Esophagus muscularis mucosa (tissue), 4 donors: Measurements from ENCODE around the gene UBTD1.

Source experiments
- CTCF ChIP-seq, 3 experiments: fragments of 200-600 bp in 2 of 3; fragments of 450-650 bp in 1 of 3; sonication (generic) in 2 of 3; IDR thresholded peaks; one replicate each; pipeline ENCODE4 v1.5.1; 2017 to 2019; ENCODE audit warnings: antibody characterized with exemption in 3 of 3, mild to moderate bottlenecking in 2 of 3, moderate library complexity in 1 of 3
- EP300 ChIP-seq: sonication (generic); formaldehyde crosslinking; IDR thresholded peaks from one replicate; pipeline ENCODE4 v1.6.1; 2017; ENCODE audit warnings: antibody characterized with exemption
- POLR2A ChIP-seq: fragments of 450-650 bp; IDR thresholded peaks from one replicate; pipeline ENCODE4 v1.6.1; 2017; ENCODE audit warnings: antibody characterized with exemption, moderate library complexity, mild to moderate bottlenecking, low read depth
- POLR2AphosphoS5 ChIP-seq, 2 donors: sonication (generic); formaldehyde crosslinking; IDR thresholded peaks; one replicate each; pipeline ENCODE4 v1.6.1; 2017; ENCODE audit warnings: antibody characterized with exemption in 2 of 2

DNA sequence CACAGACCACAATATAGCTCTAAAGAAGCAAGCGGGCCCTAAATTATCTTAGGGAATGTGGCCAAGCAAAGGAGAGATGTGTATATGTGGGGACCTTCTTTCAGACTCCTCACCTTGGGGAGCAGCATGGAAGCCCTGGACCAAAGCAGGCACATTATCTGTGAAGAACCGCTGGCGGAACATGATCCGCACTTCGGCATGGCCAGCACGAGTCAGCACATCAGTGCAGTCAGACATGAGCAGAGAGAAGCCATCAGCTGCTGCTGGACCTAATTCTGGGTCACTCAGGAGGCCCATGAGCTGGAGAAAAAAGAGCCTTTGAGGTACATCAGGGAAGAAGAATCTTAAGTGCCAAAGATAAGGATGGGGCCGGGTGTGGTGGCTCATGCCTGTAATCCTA is 38.8 kb upstream of the UBTD1 start:
- TF ChIP-seq CTCF (IDR thresholded peaks at IDR 0.05) (no peak), POLR2AphosphoS5 (IDR thresholded peaks at IDR 0.05) (no peak), POLR2A (no peak), EP300 (no peak)
